Keratinocyte (primary cell): ENCODE data around the gene P2RY2.

Source experiments
- CTCF ChIP-seq, 3 experiments: IDR thresholded peaks in 1 of 3; conservative IDR thresholded peaks in 1 of 3; optimal IDR thresholded peaks in 1 of 3; 2 replicates in 2 of 3; 3 replicates in 1 of 3; pipeline versions ENCODE3 to v1.5.1; 2011; ENCODE audit warnings: low read length in 3 of 3, mild to moderate bottlenecking in 3 of 3, moderate library complexity in 2 of 3, control low read depth in 1 of 3, inconsistent platforms in 1 of 3; ENCODE audit not compliant: insufficient read depth in 2 of 3; ENCODE audit errors: extremely low read depth in 1 of 3
- EZH2 ChIP-seq: IDR thresholded peaks from one replicate; pipeline ENCODE4 v1.6.1; 2012; ENCODE audit warnings: inconsistent platforms, mild to moderate bottlenecking, low read length, moderate library complexity

- TF ChIP-seq CTCF (optimal IDR thresholded peaks at IDR 0.05 in 1 of 3, IDR thresholded peaks at IDR 0.05 in 1 of 3, conservative IDR thresholded peaks at IDR 0.05 in 1 of 3; ENCODE audit: extremely low read depth in 1 of 3, insufficient read depth in 2 of 3, low read length in 3 of 3) = peak in 1 of 3 experiments; percentile 2
- TF ChIP-seq EZH2 = no peak
Observed at GRCh38 chr11:73270016-73270854, 52.2 kb downstream of the P2RY2 start.
